ENCODE measurements around the gene WNT11. TPM values are rescaled to one million over a fixed set of nuclear protein-coding genes. Genes with fewer than 3 reads are reported as not detected.

The WNT11 gene
- polyA plus RNA-seq, 1 donor (not counting 4 experiments of a cell fraction or from before 2014, with no cell fraction given), result not detected

DNA sequence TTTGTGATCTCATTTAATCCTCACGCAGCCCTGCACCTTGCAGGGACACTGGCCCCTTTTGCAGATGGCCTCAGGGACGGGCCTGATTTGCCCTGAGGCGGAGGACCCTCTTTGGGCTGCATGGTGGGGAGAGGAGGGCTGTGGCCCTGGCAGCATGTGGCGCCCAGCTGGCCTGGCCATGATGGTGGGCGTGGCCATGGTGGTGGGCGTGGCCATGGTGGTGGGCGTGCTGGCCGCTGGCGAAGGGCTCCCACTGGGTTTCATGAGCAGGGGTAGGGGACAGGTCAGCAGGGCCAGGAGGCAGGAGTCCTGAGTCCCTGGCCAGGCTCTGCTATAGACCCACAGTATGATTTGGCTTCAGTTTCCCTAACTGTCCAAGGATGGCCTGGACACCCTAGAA, 13.1 kb downstream of the WNT11 start:
- Histone ChIP-seq H4K20me1 (ENCODE audit: control insufficient read depth, extremely low read depth, insufficient read depth, low read length) (no peaks in the 10 kb centered on the region), H3K9me1 (ENCODE audit: control insufficient read depth, extremely low read depth, insufficient read depth, low read length) (no peaks in the 10 kb centered on the region), H3K79me2 (ENCODE audit: control insufficient read depth, insufficient read depth, low read length) (no peaks in the 10 kb centered on the region), H3K27ac (ENCODE audit: control insufficient read depth, insufficient read depth, low read length) (no peak overlapping the region), H3K9ac (ENCODE audit: control insufficient read depth, extremely low read depth, insufficient read depth, low read length) (no peak overlapping the region), H3K27me3 (ENCODE audit: control insufficient read depth, extremely low read depth, insufficient read depth, low read length) (peaks cover 3% of the 10 kb centered on the region), H2AFZ (ENCODE audit: control insufficient read depth, low read length) (no peak overlapping the region), H3K4me3 (ENCODE audit: control insufficient read depth in 2 of 3, extremely low read depth in 1 of 3, insufficient read depth in 2 of 3, low read depth in 1 of 3, low read length in 3 of 3) (no peak overlapping the region), H3K4me1 (ENCODE audit: control insufficient read depth, extremely low read depth, insufficient read depth, low read length) (no peaks in the 10 kb centered on the region), H3K4me2 (ENCODE audit: control insufficient read depth, extremely low read depth, insufficient read depth, low read depth, low read length) (no peak overlapping the region), H3K36me3 (ENCODE audit: control insufficient read depth in 2 of 2, extremely low read depth in 1 of 2, insufficient read depth in 2 of 2, low read length in 2 of 2) (no peaks in the 10 kb centered on the region), H3K9me3 (ENCODE audit: control insufficient read depth, low read depth, low read length) (no peaks in the 10 kb centered on the region)
- dilution Hi-C loops (cut with MboI; ENCODE audit: extremely low pct_ligation_motif_present, low sequenced_read_pairs), result no loop called here
- DNase-seq (ENCODE audit: low read depth, low spot score) (no peak), FAIRE-seq (no peak)
- TF ChIP-seq, protein P1, sequence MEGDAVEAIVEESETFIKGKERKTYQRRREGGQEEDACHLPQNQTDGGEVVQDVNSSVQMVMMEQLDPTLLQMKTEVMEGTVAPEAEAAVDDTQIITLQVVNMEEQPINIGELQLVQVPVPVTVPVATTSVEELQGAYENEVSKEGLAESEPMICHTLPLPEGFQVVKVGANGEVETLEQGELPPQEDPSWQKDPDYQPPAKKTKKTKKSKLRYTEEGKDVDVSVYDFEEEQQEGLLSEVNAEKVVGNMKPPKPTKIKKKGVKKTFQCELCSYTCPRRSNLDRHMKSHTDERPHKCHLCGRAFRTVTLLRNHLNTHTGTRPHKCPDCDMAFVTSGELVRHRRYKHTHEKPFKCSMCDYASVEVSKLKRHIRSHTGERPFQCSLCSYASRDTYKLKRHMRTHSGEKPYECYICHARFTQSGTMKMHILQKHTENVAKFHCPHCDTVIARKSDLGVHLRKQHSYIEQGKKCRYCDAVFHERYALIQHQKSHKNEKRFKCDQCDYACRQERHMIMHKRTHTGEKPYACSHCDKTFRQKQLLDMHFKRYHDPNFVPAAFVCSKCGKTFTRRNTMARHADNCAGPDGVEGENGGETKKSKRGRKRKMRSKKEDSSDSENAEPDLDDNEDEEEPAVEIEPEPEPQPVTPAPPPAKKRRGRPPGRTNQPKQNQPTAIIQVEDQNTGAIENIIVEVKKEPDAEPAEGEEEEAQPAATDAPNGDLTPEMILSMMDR (optimal IDR thresholded peaks at IDR 0.05 in 1 of 3, IDR thresholded peaks at IDR 0.05 in 1 of 3, conservative IDR thresholded peaks at IDR 0.05 in 1 of 3; ENCODE audit: extremely low read depth in 1 of 3, insufficient read depth in 2 of 3, low read length in 3 of 3), result no peak
- TF ChIP-seq EZH2 (IDR thresholded peaks at IDR 0.05; ENCODE audit: low read length), result no peak

DNA sequence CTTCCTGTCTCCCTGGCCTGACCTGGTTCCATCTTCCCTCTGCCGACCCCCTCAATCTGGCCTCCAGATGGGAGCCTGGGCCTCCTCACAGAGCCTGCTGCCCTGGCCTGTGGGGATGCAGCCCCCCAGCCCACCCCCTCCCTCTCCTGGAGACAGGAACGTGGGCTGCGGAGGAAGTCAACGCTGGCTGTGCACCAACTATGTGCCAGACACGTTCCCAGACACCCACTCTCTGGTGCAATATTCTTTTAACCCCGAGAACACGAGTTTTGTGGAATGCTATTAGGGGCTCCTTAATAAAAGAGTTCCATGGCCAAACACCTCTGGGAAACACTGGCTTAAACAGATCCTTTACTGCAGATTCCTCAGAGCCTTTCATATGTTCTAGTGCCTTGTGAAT, 15.9 kb downstream of the WNT11 start:
- H3K36me3 ChIP-seq (ENCODE audit: control insufficient read depth in 2 of 2, extremely low read depth in 1 of 2, insufficient read depth in 2 of 2, low read length in 2 of 2), result no peaks in the 10 kb centered on the region
- H3K27me3 ChIP-seq (ENCODE audit: control insufficient read depth, extremely low read depth, insufficient read depth, low read length), result peaks cover 3% of the 10 kb centered on the region
- no peaks in the 10 kb centered on the region for H3K9me3 ChIP-seq (ENCODE audit: control insufficient read depth, low read depth, low read length)
- TF ChIP-seq EZH2 (IDR thresholded peaks at IDR 0.05; ENCODE audit: low read length), result no peak
- TF ChIP-seq, protein P1 (optimal IDR thresholded peaks at IDR 0.05 in 1 of 3, IDR thresholded peaks at IDR 0.05 in 1 of 3, conservative IDR thresholded peaks at IDR 0.05 in 1 of 3; ENCODE audit: extremely low read depth in 1 of 3, insufficient read depth in 2 of 3, low read length in 3 of 3), result no peak
- H3K4me1 ChIP-seq (ENCODE audit: control insufficient read depth, extremely low read depth, insufficient read depth, low read length), result no peaks in the 10 kb centered on the region
- no peak for FAIRE-seq
- no peak for DNase-seq (ENCODE audit: low read depth, low spot score)
- H3K9ac ChIP-seq (ENCODE audit: control insufficient read depth, extremely low read depth, insufficient read depth, low read length), result no peak overlapping the region
- H3K4me3 ChIP-seq (ENCODE audit: control insufficient read depth in 2 of 3, extremely low read depth in 1 of 3, insufficient read depth in 2 of 3, low read depth in 1 of 3, low read length in 3 of 3), result no peak overlapping the region
- no peaks in the 10 kb centered on the region for H3K9me1 ChIP-seq (ENCODE audit: control insufficient read depth, extremely low read depth, insufficient read depth, low read length)
- dilution Hi-C loops (cut with MboI; ENCODE audit: extremely low pct_ligation_motif_present, low sequenced_read_pairs), result no loop called here
- H2AFZ ChIP-seq (ENCODE audit: control insufficient read depth, low read length), result no peak overlapping the region
- no peaks in the 10 kb centered on the region for H4K20me1 ChIP-seq (ENCODE audit: control insufficient read depth, extremely low read depth, insufficient read depth, low read length)
- no peaks in the 10 kb centered on the region for H3K79me2 ChIP-seq (ENCODE audit: control insufficient read depth, insufficient read depth, low read length)
- H3K27ac ChIP-seq (ENCODE audit: control insufficient read depth, insufficient read depth, low read length), result no peak overlapping the region
- no peak overlapping the region for H3K4me2 ChIP-seq (ENCODE audit: control insufficient read depth, extremely low read depth, insufficient read depth, low read depth, low read length)

Measured in keratinocyte (primary cell).